Measurements from ENCODE around the gene PPIH. TPM values are rescaled to one million over a fixed set of nuclear protein-coding genes. Genes with fewer than 3 reads are reported as not detected.

The PPIH gene
- total and polyA plus RNA-seq, 2 experiments from 2014 or later = 66.5 to 122 TPM

DNA sequence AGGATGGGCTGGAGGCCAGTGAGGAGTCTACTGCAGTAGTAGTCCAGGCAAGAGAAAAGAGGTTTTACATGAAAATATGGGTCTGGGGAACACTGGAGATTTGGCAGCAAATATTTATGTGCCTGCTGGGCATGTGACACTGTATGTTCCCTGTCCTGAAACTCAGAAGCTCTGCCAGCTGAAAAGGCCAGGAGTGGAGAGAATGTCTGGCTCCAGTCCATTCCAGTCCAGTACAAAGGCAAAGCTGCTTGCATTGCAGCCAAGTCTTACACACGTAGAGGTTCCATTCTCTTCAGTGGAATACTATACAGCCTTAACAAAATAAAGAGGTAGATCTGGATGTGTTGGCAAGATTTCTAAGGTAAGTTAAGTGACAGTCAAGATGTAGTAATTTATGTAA is 16.5 kb downstream of the PPIH start:
- no peaks in the 10 kb centered on the region for H3K9me3 Mint-ChIP-seq
- peaks cover 18% of the 10 kb centered on the region for H3K36me3 Mint-ChIP-seq (ENCODE audit: low read depth)
- H3K27ac Mint-ChIP-seq = no peak overlapping the region
- no peak overlapping the region for H3K4me3 ChIP-seq
- no peaks in the 10 kb centered on the region for H3K4me1 Mint-ChIP-seq
- no peak overlapping the region for H3K4me3 Mint-ChIP-seq
- no peak for DNase-seq (ENCODE audit: low spot score)
- H3F3A ChIP-seq (replicated peaks; ENCODE audit: low read depth) = 0 out of 2 replicates have a peak, but pooled peaks cover 3% of the 10 kb centered on the region
- H3K27me3 ChIP-seq (ENCODE audit: insufficient read depth) = no peaks in the 10 kb centered on the region
- H4K20me1 ChIP-seq (replicated peaks; ENCODE audit: insufficient read depth) = 0 out of 2 replicates have a peak, but pooled peaks cover 5% of the 10 kb centered on the region
- no peaks in the 10 kb centered on the region for H3K79me2 ChIP-seq (replicated peaks; ENCODE audit: insufficient read depth)
- H3K36me3 ChIP-seq (ENCODE audit: insufficient read depth) = peaks cover 4% of the 10 kb centered on the region
- H3K4me1 ChIP-seq (ENCODE audit: insufficient read depth) = no peaks in the 10 kb centered on the region
- ATAC-seq = no peak
- no peaks in the 10 kb centered on the region for H3K27me3 Mint-ChIP-seq (ENCODE audit: insufficient read depth, low read depth, poor library complexity)
- no peak overlapping the region for H3K27ac ChIP-seq (ENCODE audit: low read depth)
- TF ChIP-seq JUNB (IDR thresholded peaks at IDR 0.05; ENCODE audit: unreplicated experiment) (no peak), POLR2AphosphoS5 (IDR thresholded peaks at IDR 0.05; ENCODE audit: low read depth) (no peak), EZH2 (IDR thresholded peaks at IDR 0.05; ENCODE audit: low read depth, unreplicated experiment) (no peak), NANOG (IDR thresholded peaks at IDR 0.05; ENCODE audit: borderline replicate concordance) (no peak), ZNF331 (CRISPR knock-in tag; IDR thresholded peaks at IDR 0.05; ENCODE audit: low read depth) (no peak), EZH2phosphoT487 (IDR thresholded peaks at IDR 0.05; ENCODE audit: unreplicated experiment) (no peak), ZNF114 (CRISPR knock-in tag; IDR thresholded peaks at IDR 0.05) (no peak), STAT1 (IDR thresholded peaks at IDR 0.05; ENCODE audit: unreplicated experiment) (no peak), CREB1 (CRISPR knock-in tag; IDR thresholded peaks at IDR 0.05; ENCODE audit: low read depth) (no peak), CTCF (conservative IDR thresholded peaks at IDR 0.05; ENCODE audit: low read depth in 2 of 2) (no peak)
- TF ChIP-seq, protein P1, sequence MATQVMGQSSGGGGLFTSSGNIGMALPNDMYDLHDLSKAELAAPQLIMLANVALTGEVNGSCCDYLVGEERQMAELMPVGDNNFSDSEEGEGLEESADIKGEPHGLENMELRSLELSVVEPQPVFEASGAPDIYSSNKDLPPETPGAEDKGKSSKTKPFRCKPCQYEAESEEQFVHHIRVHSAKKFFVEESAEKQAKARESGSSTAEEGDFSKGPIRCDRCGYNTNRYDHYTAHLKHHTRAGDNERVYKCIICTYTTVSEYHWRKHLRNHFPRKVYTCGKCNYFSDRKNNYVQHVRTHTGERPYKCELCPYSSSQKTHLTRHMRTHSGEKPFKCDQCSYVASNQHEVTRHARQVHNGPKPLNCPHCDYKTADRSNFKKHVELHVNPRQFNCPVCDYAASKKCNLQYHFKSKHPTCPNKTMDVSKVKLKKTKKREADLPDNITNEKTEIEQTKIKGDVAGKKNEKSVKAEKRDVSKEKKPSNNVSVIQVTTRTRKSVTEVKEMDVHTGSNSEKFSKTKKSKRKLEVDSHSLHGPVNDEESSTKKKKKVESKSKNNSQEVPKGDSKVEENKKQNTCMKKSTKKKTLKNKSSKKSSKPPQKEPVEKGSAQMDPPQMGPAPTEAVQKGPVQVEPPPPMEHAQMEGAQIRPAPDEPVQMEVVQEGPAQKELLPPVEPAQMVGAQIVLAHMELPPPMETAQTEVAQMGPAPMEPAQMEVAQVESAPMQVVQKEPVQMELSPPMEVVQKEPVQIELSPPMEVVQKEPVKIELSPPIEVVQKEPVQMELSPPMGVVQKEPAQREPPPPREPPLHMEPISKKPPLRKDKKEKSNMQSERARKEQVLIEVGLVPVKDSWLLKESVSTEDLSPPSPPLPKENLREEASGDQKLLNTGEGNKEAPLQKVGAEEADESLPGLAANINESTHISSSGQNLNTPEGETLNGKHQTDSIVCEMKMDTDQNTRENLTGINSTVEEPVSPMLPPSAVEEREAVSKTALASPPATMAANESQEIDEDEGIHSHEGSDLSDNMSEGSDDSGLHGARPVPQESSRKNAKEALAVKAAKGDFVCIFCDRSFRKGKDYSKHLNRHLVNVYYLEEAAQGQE (IDR thresholded peaks at IDR 0.05; ENCODE audit: unreplicated experiment) = no peak
- TF ChIP-seq, protein P2, sequence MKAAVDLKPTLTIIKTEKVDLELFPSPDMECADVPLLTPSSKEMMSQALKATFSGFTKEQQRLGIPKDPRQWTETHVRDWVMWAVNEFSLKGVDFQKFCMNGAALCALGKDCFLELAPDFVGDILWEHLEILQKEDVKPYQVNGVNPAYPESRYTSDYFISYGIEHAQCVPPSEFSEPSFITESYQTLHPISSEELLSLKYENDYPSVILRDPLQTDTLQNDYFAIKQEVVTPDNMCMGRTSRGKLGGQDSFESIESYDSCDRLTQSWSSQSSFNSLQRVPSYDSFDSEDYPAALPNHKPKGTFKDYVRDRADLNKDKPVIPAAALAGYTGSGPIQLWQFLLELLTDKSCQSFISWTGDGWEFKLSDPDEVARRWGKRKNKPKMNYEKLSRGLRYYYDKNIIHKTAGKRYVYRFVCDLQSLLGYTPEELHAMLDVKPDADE (IDR thresholded peaks at IDR 0.05) = no peak
- TF ChIP-seq, protein P3, sequence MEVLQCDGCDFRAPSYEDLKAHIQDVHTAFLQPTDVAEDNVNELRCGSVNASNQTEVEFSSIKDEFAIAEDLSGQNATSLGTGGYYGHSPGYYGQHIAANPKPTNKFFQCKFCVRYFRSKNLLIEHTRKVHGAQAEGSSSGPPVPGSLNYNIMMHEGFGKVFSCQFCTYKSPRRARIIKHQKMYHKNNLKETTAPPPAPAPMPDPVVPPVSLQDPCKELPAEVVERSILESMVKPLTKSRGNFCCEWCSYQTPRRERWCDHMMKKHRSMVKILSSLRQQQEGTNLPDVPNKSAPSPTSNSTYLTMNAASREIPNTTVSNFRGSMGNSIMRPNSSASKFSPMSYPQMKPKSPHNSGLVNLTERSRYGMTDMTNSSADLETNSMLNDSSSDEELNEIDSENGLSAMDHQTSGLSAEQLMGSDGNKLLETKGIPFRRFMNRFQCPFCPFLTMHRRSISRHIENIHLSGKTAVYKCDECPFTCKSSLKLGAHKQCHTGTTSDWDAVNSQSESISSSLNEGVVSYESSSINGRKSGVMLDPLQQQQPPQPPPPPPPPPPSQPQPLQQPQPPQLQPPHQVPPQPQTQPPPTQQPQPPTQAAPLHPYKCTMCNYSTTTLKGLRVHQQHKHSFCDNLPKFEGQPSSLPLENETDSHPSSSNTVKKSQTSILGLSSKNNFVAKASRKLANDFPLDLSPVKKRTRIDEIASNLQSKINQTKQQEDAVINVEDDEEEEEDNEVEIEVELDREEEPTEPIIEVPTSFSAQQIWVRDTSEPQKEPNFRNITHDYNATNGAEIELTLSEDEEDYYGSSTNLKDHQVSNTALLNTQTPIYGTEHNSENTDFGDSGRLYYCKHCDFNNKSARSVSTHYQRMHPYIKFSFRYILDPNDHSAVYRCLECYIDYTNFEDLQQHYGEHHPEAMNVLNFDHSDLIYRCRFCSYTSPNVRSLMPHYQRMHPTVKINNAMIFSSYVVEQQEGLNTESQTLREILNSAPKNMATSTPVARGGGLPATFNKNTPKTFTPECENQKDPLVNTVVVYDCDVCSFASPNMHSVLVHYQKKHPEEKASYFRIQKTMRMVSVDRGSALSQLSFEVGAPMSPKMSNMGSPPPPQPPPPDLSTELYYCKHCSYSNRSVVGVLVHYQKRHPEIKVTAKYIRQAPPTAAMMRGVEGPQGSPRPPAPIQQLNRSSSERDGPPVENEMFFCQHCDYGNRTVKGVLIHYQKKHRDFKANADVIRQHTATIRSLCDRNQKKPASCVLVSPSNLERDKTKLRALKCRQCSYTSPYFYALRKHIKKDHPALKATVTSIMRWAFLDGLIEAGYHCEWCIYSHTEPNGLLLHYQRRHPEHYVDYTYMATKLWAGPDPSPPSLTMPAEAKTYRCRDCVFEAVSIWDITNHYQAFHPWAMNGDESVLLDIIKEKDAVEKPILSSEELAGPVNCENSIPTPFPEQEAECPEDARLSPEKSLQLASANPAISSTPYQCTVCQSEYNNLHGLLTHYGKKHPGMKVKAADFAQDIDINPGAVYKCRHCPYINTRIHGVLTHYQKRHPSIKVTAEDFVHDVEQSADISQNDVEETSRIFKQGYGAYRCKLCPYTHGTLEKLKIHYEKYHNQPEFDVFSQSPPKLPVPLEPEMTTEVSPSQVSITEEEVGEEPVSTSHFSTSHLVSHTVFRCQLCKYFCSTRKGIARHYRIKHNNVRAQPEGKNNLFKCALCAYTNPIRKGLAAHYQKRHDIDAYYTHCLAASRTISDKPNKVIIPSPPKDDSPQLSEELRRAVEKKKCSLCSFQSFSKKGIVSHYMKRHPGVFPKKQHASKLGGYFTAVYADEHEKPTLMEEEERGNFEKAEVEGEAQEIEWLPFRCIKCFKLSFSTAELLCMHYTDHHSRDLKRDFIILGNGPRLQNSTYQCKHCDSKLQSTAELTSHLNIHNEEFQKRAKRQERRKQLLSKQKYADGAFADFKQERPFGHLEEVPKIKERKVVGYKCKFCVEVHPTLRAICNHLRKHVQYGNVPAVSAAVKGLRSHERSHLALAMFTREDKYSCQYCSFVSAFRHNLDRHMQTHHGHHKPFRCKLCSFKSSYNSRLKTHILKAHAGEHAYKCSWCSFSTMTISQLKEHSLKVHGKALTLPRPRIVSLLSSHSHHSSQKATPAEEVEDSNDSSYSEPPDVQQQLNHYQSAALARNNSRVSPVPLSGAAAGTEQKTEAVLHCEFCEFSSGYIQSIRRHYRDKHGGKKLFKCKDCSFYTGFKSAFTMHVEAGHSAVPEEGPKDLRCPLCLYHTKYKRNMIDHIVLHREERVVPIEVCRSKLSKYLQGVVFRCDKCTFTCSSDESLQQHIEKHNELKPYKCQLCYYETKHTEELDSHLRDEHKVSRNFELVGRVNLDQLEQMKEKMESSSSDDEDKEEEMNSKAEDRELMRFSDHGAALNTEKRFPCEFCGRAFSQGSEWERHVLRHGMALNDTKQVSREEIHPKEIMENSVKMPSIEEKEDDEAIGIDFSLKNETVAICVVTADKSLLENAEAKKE (CRISPR knock-in tag; IDR thresholded peaks at IDR 0.05) = no peak
- no peak overlapping the region for H2AFZ ChIP-seq
- no peaks in the 10 kb centered on the region for H3K9me2 ChIP-seq (ENCODE audit: insufficient read depth)
- no peak overlapping the region for H3K4me2 ChIP-seq

Data from GM23338 (cell line).